HEK293T (cell line): ENCODE data around the gene FKBP1B.

Source experiments
- ARNT ChIP-seq: fragments of 450-650 bp; IDR thresholded peaks from 2 replicates; pipeline ENCODE4 v1.6.1; 2017; ENCODE audit warnings: mild to moderate bottlenecking
- BHLHE40 ChIP-seq: fragments of 450-650 bp; IDR thresholded peaks from 2 replicates; pipeline ENCODE4 v1.6.1; 2016; ENCODE audit warnings: mild to moderate bottlenecking, moderate library complexity, borderline replicate concordance
- FOXK2 ChIP-seq: fragments of 450-650 bp; IDR thresholded peaks from 2 replicates; pipeline ENCODE4 v1.6.1; 2016; ENCODE audit warnings: mild to moderate bottlenecking
- FOXM1 ChIP-seq: fragments of 450-650 bp; IDR thresholded peaks from 2 replicates; pipeline ENCODE4 v1.6.1; 2017; ENCODE audit warnings: mild to moderate bottlenecking, borderline replicate concordance
- L3MBTL2 ChIP-seq: fragments of 450-650 bp; conservative IDR thresholded peaks from 2 replicates; pipeline ENCODE4 v1.6.1; 2016; ENCODE audit warnings: mild to moderate bottlenecking
- LEF1 ChIP-seq: fragments of 450-650 bp; IDR thresholded peaks from 2 replicates; pipeline ENCODE4 v1.6.1; 2017; ENCODE audit warnings: mild to moderate bottlenecking, borderline replicate concordance
- NFRKB ChIP-seq: fragments of 450-650 bp; IDR thresholded peaks from 2 replicates; pipeline ENCODE4 v1.6.1; 2016; ENCODE audit warnings: mild to moderate bottlenecking, moderate library complexity
- SUZ12 ChIP-seq: fragments of 450-650 bp; IDR thresholded peaks from 2 replicates; pipeline ENCODE4 v1.6.1; 2016; ENCODE audit warnings: mild to moderate bottlenecking
- ZNF384 ChIP-seq: fragments of 450-650 bp; IDR thresholded peaks from 2 replicates; pipeline ENCODE4 v1.6.1; 2016

- TF ChIP-seq L3MBTL2 (no peak), FOXM1 (no peak), NFRKB (no peak), SUZ12 (no peak), ZNF384 (no peak), FOXK2 (no peak), ARNT (no peak), LEF1 (no peak), BHLHE40 (no peak)
Observed at GRCh38 chr2:24016853-24017703, 32.5 kb upstream of the FKBP1B start.
